Panc1 (cell line): Measurements from ENCODE around the gene BASP1.

Experiments used
- POLR2AphosphoS5 ChIP-seq: IDR thresholded peaks from 2 replicates; pipeline ENCODE4 v1.6.1; 2012; ENCODE audit warnings: mild to moderate bottlenecking, low read depth, low read length, moderate library complexity
- SIN3A ChIP-seq: IDR thresholded peaks from 2 replicates; pipeline ENCODE4 v1.6.1; 2012; ENCODE audit warnings: low read depth, mild to moderate bottlenecking, low read length, moderate library complexity, borderline replicate concordance; ENCODE audit not compliant: insufficient read depth

- TF ChIP-seq POLR2AphosphoS5 (no peak), SIN3A (no peak)
Observed at GRCh38 chr5:17180330-17180843, 37.0 kb upstream of the BASP1 start.
